Measurements from ENCODE around the gene TCEA3.

- TF ChIP-seq CTCF (IDR thresholded peaks at IDR 0.05) (no peak), POLR2A (IDR thresholded peaks at IDR 0.05) (no peak)
Measured at GRCh38 chr1:23422941-23423340, 1.6 kb downstream of the TCEA3 start.

Measured in testis (tissue), 2 donors.